Kasumi-1 (cell line): Measurements from ENCODE around the gene GTF2B.
A peak's percentile ranks its signal among the peaks of the same experiment; 100 is the strongest.
"Not testable (repeated sequence)": the region's sequence is repeated elsewhere in the genome, so short reads cannot be mapped to it uniquely, and the experiment has no call there.

Experiments
- DNase-seq, 2 experiments: peaks; one replicate each; lab custom pipeline; 2025; lab: John Stamatoyannopoulos, UW

The GTF2B gene

GRCh38 chr1:88885933-88886332 lies 5.4 kb downstream of the GTF2B start:
- no peak for DNase-seq

GRCh38 chr1:88883156-88883555 lies 8.2 kb downstream of the GTF2B start:
- no peak for DNase-seq

- not testable (repeated sequence) for DNase-seq
Measured at GRCh38 chr1:88880717-88881116, 10.7 kb downstream of the GTF2B start.

GRCh38 chr1:88878731-88879130 lies 12.6 kb downstream of the GTF2B start:
- no peak for DNase-seq

GRCh38 chr1:88877911-88878310 lies 13.5 kb downstream of the GTF2B start:
- no peak for DNase-seq

GRCh38 chr1:88877382-88877825 lies 14.0 kb downstream of the GTF2B start:
- peak; percentile 27 to 47 for DNase-seq

- DNase-seq, result no peak
Measured at GRCh38 chr1:88876573-88877365, 14.6 kb downstream of the GTF2B start.

- no peak for DNase-seq
Measured at GRCh38 chr1:88875595-88875994, 15.8 kb downstream of the GTF2B start.

- peak; percentile 30 to 46 for DNase-seq
Measured at GRCh38 chr1:88873737-88874349, 17.5 kb downstream of the GTF2B start.

- DNase-seq, result not testable (repeated sequence)
Measured at GRCh38 chr1:88869644-88870043, 21.7 kb downstream of the GTF2B start.

GRCh38 chr1:88867743-88868521 lies 23.4 kb downstream of the GTF2B start:
- no peak for DNase-seq

- no peak for DNase-seq
Measured at GRCh38 chr1:88851303-88852063, 39.9 kb downstream of the GTF2B start.

GRCh38 chr1:88847643-88848042 lies 43.7 kb downstream of the GTF2B start:
- DNase-seq, result no peak

GRCh38 chr1:88825721-88826120 lies 65.6 kb downstream of the GTF2B start:
- DNase-seq, result no peak

- DNase-seq, result not testable (repeated sequence)
Measured at GRCh38 chr1:88819642-88820041, 71.7 kb downstream of the GTF2B start.

- no peak for DNase-seq
Measured at GRCh38 chr1:88813471-88813870, 77.9 kb downstream of the GTF2B start.

- no peak for DNase-seq
Measured at GRCh38 chr1:88812366-88812765, 79.0 kb downstream of the GTF2B start.

GRCh38 chr1:88803444-88803843 lies 87.9 kb downstream of the GTF2B start:
- no peak for DNase-seq

GRCh38 chr1:88802950-88803349 lies 88.4 kb downstream of the GTF2B start:
- DNase-seq, result no peak
